Stimulated activated CD8-positive, alpha-beta memory T cell treated with anti-CD3 and anti-CD28 coated beads, Interleukin-4, amount 100 ng/mL, for 4 hours (primary cell): ENCODE data around the gene KATNAL2.

Experiments used
- DNase-seq, 2 donors: peaks; one replicate each; pipeline ENCODE4 v3.0.0-alpha.2; 2020; ENCODE audit warnings: low read depth in 2 of 2, low spot score in 1 of 2

The KATNAL2 gene

GRCh38 chr18:46917108-46917802, at the start of gene KATNAL2, which contains the start of gene PIAS2:
TSS of gene KATNAL2 (plus strand) at chr18:46917602. CDS start at chr18:46946873, 29,271 bp downstream.
TSS of gene PIAS2 (minus strand) at chr18:46917507. CDS start at chr18:46917345, 162 bp downstream.
- peak; percentile 40 to 52 for DNase-seq

DNA sequence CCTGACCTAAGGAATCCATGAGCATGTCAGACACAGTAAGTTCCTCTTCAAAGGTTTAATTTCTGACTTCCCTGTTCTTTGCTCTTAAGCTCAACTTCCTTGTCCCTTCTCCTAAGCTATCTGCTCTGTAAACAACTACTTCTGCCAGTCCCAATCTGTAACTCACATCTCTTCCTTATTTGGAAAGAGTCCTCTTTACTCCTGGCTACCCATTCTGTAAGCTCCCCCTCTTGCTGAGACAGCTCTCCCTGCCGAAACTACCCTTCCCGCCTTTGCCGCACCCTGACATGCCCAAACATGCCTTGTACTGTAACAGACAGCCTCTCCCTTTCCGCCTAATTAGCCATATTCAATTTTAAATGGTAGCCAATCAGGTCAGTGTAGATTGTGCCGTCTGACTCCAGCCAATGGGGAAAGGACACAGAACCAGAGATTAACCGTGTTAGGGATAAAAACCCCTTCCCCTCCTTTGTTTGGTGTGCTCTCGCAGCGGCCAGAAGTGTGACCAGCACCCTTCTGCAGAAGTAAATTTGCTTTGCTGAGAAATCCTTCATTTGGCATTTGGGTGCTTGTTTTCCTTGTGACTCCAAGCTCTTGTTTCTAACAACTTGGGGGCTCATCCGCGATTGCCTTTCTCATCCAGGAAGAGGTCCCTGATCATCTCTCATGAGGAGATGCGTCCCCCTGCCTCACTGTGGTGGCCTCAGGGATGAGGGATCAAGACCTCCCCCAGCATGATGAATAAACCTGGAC, 49.1 kb upstream of the KATNAL2 start:
- no peak for DNase-seq

GRCh38 chr18:46877329-46877987, 39.9 kb upstream of the KATNAL2 start:
- DNase-seq = no peak

GRCh38 chr18:46883180-46883579, 34.2 kb upstream of the KATNAL2 start:
- no peak for DNase-seq

DNA sequence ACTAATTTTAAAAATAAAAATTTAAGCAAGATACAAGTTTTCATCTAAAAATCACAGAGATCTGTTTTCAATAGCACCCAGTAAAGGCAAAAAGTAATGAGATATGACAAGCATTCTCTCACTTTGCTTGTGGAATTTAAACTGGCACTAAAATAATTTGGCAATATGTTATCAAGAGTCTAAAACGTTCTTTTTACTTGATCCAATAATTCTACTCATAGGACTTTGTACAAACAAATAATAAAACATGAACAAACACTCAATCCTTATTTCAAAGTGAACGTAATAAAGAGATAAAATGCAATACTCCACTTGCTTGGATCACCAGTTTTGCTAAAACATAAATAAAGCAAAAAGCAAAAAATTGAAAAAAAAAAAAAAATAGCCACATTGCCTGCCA, 30.5 kb upstream of the KATNAL2 start:
- DNase-seq = no peak

GRCh38 chr18:46888965-46889364, 28.4 kb upstream of the KATNAL2 start:
- no peak for DNase-seq

- no peak for DNase-seq
Measured at GRCh38 chr18:46891742-46892214, 25.6 kb upstream of the KATNAL2 start.

DNA sequence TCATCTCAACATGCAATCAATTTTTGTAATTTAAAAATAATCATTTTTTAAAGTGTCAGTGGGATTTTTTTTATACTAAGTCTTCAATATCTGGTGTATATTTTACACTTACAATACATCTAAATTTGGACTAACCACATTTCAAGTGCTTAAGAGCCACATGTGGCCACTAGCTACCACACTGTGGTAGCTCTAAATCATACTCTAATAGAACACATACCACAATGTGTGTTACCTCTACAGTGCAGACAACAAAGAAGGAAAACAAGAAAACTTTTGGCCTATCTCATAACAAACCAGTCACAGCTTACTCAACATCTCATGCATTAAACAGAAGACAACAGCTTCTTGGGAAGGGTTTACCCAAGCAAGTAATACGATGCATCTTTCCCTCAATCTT, 24.6 kb upstream of the KATNAL2 start:
- DNase-seq = no peak

- DNase-seq = no peak
Measured at GRCh38 chr18:46893360-46893759, 24.0 kb upstream of the KATNAL2 start.

DNA sequence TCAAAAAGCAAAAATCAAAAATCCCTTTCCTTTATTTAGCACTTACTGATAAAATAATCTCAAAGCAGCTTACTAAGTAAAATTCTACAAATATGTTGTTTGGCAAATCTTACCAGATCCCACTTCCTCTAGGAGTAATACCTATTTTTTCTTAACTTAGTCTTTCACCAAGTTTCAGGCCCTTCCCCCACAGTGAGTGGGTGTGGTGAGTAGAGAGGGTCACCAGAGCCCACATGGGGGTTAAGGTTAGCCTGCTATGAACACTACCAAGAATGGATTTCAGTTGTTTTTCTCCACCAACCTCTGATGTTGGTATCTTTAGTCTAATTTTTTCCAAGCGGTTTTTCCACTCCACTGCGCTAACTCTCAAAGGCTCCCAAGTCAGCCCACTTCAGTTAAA, 23.3 kb upstream of the KATNAL2 start:
- no peak for DNase-seq

- DNase-seq = no peak
Measured at GRCh38 chr18:46899274-46899948, 18.0 kb upstream of the KATNAL2 start.

DNA sequence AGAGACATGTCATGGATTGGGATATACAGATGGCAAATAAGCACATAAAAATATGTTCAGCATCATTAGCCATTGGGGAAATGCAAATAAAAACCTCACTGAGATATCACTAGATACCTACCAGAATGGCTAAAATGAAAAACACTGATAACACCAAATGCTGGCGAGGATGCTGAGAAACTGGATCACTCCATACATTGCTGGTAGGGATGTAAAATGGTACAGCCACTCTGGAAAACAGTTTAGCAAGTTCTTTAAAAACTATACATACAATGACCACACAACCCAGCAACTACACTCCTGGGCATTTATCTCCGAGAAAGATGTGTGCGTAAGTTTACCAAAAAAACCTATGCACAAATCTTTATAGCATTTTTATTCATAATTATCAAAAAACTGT, 14.0 kb upstream of the KATNAL2 start:
- DNase-seq = no peak

DNA sequence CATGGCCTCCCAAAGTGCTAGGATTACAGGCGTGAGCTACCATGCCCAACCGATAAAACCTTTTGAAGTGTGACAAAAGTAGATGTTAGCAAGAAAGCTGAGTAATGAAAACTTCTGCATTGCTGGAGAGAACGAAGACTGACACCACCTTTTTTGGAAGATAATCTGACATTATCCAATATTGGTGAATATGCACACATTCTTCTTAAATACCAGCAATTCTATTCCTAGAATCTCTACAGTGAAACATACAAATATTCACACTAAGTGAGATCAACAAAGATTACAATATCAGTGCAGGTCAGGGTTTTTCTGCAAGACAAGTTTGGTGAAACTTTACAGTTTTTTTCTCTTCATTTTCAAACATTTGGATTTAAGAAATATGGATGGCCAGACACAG, 7.9 kb upstream of the KATNAL2 start:
- DNase-seq = no peak

DNA sequence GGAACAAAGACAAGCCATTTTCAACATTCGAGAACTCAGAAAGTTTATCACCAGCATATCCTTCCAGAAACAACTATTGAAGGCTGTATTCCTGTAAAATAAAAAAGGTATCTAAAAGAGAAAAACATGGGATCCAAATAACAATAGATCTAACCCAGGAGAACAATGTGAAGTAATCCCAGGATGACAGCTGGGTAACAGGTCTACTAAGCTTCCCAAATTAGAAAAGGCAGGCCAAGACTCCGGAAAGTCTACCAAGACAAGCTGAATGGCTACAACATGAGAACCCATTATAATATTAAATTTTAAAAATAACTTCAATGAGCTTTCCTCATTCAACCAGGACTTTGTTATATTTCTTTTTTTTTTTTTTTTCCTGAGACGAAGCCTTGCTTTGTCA, 6.5 kb upstream of the KATNAL2 start:
- no peak for DNase-seq

DNA sequence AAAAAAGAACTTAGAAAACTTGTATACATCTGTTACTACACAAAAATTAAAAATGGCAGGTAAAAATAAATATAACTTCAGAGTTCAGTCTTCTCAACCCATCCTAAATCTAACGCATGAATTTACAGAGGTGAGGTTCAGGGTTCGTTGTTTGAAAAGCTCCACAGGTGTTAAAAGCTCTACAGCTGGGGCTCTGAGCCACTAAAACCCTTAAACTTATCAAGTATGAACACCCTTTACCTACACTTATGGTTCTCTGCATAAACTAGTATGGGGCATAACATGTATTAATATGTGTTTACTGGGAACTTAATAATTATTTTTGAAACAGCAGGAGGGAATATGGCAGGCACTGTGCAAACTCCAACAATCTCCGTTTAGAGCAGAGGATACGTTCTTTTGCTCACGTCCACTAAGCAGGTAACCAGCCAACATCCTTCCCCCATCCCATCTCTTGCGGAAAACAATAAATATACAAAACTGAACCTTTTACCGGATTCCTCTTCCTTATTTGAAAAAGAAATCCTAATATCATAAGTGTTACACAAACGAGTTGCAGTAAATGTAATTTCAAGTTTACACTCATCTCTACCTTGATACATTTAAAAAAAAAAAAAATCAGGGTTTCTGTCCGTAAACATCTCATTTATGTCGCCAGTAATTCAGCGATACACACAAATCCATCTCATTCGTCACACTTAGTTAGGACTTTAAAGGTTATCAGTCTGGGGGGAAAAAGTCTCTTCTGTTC, 1.4 kb upstream of the KATNAL2 start:
- no peak for DNase-seq

DNA sequence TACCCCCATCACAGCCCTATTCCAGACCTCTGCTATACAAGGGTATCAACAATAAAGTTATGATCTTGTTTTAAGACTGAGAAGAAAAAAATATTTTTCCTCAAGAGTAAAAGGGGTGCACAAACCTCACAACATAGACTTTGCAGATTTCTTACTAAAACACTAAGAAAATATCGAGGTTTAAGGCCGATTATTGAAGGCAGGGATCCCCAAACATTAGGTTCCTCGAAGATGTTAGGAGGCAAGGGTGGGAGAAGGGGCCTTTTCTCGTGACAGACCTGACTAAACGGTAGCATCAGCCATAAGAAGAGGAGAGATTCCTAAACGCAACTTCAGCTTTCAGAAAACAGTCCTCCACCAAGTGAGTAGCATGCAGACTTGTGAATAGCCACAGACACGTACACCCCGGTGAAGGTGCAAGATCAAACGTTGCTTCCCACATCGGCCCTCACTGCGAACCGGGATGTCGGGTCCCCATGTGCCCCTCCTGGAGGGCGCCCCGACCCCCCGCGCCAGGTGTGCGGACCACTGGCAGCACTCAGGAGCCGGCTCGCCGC, 773 bp upstream of the KATNAL2 start:
- DNase-seq = no peak

- no peak for DNase-seq
Measured at GRCh38 chr18:46917803-46918600, 600 bp downstream of the KATNAL2 start.

DNA sequence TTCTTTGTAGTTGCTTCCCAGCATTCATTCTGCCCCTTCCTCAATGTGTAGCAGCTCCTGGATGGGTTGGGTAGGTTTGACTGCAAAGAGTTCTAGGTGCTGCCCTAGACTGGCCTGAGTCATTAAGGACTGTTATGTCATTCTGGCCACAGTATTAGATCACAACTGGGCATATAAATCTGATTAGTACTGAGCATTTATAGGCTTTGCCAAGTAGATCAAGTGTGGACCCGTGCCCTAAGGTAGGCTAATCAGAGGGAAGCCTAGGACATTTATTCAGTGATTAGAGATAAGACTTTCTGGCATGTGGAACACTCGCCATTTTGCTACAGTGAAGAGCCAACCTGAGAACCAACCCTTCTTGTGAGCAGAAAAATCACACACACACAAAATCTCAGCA, 2.7 kb downstream of the KATNAL2 start:
- DNase-seq = no peak

GRCh38 chr18:46920653-46921052, 3.3 kb downstream of the KATNAL2 start:
- DNase-seq = no peak
